HUES64 (cell line): ENCODE results near the gene BEND3.
"Not testable (repeated sequence)": the region's sequence is repeated elsewhere in the genome, so short reads cannot be mapped to it uniquely, and the experiment has no call there.

Source experiments
- H3K27ac ChIP-seq: 2 replicates; pipeline ENCODE4 v1.7.0; 2013; ENCODE audit warnings: low read depth, low read length, inconsistent platforms
- H3K27me3 ChIP-seq: 2 replicates; pipeline ENCODE4 v1.6.1; 2013; ENCODE audit warnings: mild to moderate bottlenecking, low read length; ENCODE audit not compliant: insufficient read depth
- H3K36me3 ChIP-seq: 2 replicates; pipeline ENCODE4 v1.6.1; 2013; ENCODE audit warnings: mild to moderate bottlenecking, low read length; ENCODE audit not compliant: insufficient read depth
- H3K4me1 ChIP-seq: 2 replicates; pipeline ENCODE4 v1.6.1; 2013; ENCODE audit warnings: mild to moderate bottlenecking, low read length, moderate library complexity; ENCODE audit not compliant: insufficient read depth
- H3K4me3 ChIP-seq: 2 replicates; pipeline ENCODE4 v1.5.1; 2013; ENCODE audit warnings: mild to moderate bottlenecking, low read length, moderate library complexity
- H3K9ac ChIP-seq: 2 replicates; pipeline ENCODE4 v1.6.1; 2013; ENCODE audit warnings: mild to moderate bottlenecking, low read depth, low read length
- H3K9me3 ChIP-seq: 2 replicates; pipeline ENCODE4 v1.6.1; 2013; ENCODE audit warnings: low read depth, low read length; ENCODE audit not compliant: insufficient read depth
- WGBS: fragments of 150-250, 120-280 bp; methylation state at CpG from one replicate; pipeline ENCODE4 v1.1.7; 2013; ENCODE audit warnings: missing lambda C conversion rate; 5-methylcytosine and 5-hydroxymethylcytosine counted together

Gene BEND3

DNA sequence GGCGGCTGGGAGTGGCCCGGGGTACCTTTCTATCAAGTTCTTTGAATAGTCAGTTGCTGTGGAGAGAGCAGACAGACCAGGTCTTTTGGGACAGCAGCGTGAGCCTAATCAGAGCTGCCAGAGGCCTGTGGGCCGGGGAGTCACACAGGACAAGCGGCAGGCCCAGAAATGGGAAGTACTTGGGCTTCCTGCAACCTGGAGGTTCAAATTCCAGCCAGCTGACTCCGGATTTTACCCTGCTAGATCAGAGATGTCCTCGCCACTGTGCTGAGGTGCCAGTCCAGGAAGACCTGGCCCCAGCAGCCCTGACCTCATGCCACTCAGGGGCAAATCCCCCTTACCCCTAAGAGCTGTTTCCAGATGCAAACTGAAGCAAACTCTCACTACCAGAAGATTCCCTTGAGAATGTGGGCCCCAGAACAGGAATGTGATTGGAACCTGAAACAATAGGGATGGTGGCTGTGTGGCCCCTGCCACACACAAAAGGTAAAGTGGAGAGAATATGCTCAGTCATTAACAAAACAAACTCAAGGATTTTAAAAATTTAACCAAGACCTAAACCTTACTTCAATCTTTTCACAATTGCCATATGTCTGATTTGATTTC, 9.7 kb downstream of the BEND3 start:
- no peaks in the 10 kb centered on the region for H3K9me3 ChIP-seq
- H3K27ac ChIP-seq: peak overlapping the region; percentile 65
- H3K4me3 ChIP-seq: no peak overlapping the region
- H3K9ac ChIP-seq: peak overlapping the region; percentile 2; the same call in 1 of the 2 replicates
- H3K36me3 ChIP-seq: no peaks in the 10 kb centered on the region
- peaks cover 34% of the 10 kb centered on the region for H3K4me1 ChIP-seq
- WGBS: 87% methylated on average over 7 of the region's 7 CpGs
- no peaks in the 10 kb centered on the region for H3K27me3 ChIP-seq

DNA sequence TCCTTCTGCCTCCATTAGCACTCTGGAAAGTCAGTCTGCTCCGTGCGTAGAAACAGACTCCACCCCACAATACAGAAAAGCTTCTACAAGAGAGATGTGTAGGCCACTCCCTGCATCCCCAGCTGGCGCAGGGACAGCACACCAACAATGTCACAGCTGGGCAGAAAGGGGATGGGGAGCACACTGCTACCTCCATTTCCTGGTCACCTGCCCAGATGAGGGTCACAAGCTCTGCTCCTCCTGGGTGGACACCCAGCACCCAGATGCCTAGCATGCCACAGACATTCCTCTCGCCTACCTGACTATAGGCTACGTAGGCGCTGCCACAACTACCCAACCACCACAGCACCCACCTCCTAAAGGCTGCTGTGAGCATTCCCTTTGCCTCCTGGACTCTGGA, 12.2 kb downstream of the BEND3 start:
- Histone ChIP-seq H3K27me3 (no peaks in the 10 kb centered on the region), H3K4me3 (no peak overlapping the region), H3K9me3 (no peaks in the 10 kb centered on the region), H3K27ac (no peak overlapping the region; the same call in 1 of the 2 replicates), H3K4me1 (peaks cover 34% of the 10 kb centered on the region), H3K36me3 (peaks cover 5% of the 10 kb centered on the region), H3K9ac (no peak overlapping the region)
- 89% methylated on average over 6 of the region's 6 CpGs for WGBS

- no peaks in the 10 kb centered on the region for H3K27me3 ChIP-seq
- H3K27ac ChIP-seq: peak overlapping the region; percentile 48; the same call in 1 of the 2 replicates
- H3K4me1 ChIP-seq: peaks cover 34% of the 10 kb centered on the region
- WGBS: 95% methylated on average over 7 of the region's 7 CpGs
- no peak overlapping the region for H3K4me3 ChIP-seq
- peaks cover 10% of the 10 kb centered on the region for H3K36me3 ChIP-seq
- H3K9ac ChIP-seq: no peak overlapping the region
- H3K9me3 ChIP-seq: no peaks in the 10 kb centered on the region
Measured at GRCh38 chr6:107102414-107102805, 12.9 kb downstream of the BEND3 start.

- H3K27me3 ChIP-seq: no peaks in the 10 kb centered on the region
- H3K4me1 ChIP-seq: peaks cover 34% of the 10 kb centered on the region
- WGBS: 93% methylated on average over 7 of the region's 9 CpGs
- peaks cover 11% of the 10 kb centered on the region for H3K36me3 ChIP-seq
- no peaks in the 10 kb centered on the region for H3K9me3 ChIP-seq
- no peak overlapping the region for H3K4me3 ChIP-seq
- H3K9ac ChIP-seq: no peak overlapping the region
- H3K27ac ChIP-seq: 0 out of 2 replicates have a peak overlapping the region, but pooled peaks have one; percentile 48
Measured at GRCh38 chr6:107101686-107102413, 13.5 kb downstream of the BEND3 start.

- H3K9ac ChIP-seq: no peak overlapping the region
- H3K27me3 ChIP-seq: no peaks in the 10 kb centered on the region
- peaks cover 17% of the 10 kb centered on the region for H3K36me3 ChIP-seq
- H3K4me1 ChIP-seq: peaks cover 29% of the 10 kb centered on the region
- H3K4me3 ChIP-seq: no peak overlapping the region
- no peak overlapping the region for H3K27ac ChIP-seq
- no peaks in the 10 kb centered on the region for H3K9me3 ChIP-seq
Measured at GRCh38 chr6:107101211-107101610, 14.1 kb downstream of the BEND3 start.

GRCh38 chr6:107098436-107099307, 16.6 kb downstream of the BEND3 start:
- no peak overlapping the region for H3K4me3 ChIP-seq
- no peaks in the 10 kb centered on the region for H3K27me3 ChIP-seq
- WGBS: 91% methylated on average over 14 of the region's 14 CpGs
- peaks cover 19% of the 10 kb centered on the region; the same call in 1 of the 2 replicates for H3K4me1 ChIP-seq
- no peaks in the 10 kb centered on the region for H3K9me3 ChIP-seq
- H3K36me3 ChIP-seq: peaks cover 37% of the 10 kb centered on the region
- H3K27ac ChIP-seq: no peak overlapping the region
- no peak overlapping the region for H3K9ac ChIP-seq

DNA sequence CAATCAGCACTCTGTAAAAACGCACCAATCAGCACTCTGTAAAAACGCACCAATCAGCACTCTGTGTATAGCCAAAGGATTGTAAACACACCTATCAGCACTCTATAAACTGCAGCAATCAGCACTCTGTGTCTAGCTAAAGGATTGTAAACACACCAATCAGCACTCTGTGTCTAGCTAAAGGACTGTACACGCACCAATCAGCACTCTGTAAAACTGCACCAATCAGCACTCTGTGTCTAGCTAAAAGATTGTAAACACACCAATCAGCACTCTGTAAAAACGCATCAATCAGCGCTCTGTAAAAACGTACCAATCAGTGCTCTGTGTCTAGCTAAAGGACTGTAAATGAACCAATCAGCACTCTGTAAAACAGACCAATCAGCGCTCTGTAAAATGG, 30.9 kb downstream of the BEND3 start:
- H3K36me3 ChIP-seq: peaks cover 46% of the 10 kb centered on the region
- 95% methylated on average over 7 of the region's 7 CpGs for WGBS
- not testable (repeated sequence) for H3K4me1 ChIP-seq, H3K4me3 ChIP-seq, H3K27me3 ChIP-seq, H3K27ac ChIP-seq, H3K9ac ChIP-seq, H3K9me3 ChIP-seq

DNA sequence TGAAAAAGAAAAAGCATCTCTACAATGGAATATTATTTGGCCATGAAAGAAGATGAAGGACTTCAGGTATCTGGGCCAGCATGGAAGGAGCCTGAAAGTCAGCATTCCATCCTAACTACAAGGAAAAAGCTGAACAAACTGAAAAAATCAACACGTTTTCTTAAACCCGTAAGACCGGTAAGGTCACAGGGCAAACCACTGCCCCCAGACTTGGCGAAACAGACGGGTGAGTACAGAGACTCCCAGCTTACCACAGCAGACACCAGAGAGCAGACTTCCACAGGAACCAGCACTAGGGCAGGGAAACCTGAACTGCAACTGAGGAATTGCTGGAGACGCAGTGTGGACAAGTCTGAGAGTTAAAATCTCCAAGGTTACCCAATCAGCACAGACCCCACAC, 31.4 kb downstream of the BEND3 start:
- no peak overlapping the region for H3K27ac ChIP-seq
- H3K9ac ChIP-seq: no peak overlapping the region
- H3K27me3 ChIP-seq: no peaks in the 10 kb centered on the region
- H3K9me3 ChIP-seq: no peaks in the 10 kb centered on the region
- WGBS: 96% methylated on average over 6 of the region's 6 CpGs
- no peak overlapping the region for H3K4me3 ChIP-seq
- H3K36me3 ChIP-seq: peaks cover 42% of the 10 kb centered on the region
- H3K4me1 ChIP-seq: no peaks in the 10 kb centered on the region

DNA sequence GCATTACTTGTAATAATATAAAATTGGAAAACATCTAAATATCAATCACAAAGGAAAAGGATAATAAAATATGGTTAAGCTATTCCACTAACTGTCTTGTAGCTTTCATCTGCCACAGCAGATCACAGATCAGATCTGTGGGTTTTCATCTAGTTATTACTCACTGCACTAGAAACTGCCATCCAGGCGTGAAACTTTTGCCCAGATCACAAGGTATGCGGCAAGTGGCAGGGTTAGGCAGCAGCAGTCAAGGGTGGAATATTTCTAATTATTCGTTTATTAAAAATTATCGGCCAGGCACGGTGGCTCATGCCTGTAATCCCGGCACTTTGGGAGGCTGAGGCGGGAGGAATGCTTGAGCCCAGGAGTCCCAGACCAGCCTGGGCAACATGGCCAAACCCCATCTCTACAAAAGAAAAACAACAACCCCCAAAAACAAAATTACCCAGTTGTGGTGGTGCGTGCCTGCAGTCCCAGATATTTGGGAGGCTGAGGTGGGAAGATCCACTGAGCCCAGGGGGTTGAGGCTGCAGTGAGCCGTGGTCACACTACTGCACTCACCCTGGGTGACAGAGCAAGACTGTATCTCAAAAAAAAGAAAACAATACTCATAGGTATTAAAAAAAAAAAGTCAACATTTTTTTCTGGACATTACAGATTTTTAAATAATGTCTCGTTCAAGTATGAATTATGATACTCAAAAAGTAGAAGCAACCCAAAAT, 32.1 kb downstream of the BEND3 start:
- Histone ChIP-seq H3K36me3 (peaks cover 35% of the 10 kb centered on the region), H3K4me1 (no peaks in the 10 kb centered on the region), H3K4me3 (no peak overlapping the region), H3K9ac (no peak overlapping the region), H3K9me3 (no peaks in the 10 kb centered on the region), H3K27me3 (no peaks in the 10 kb centered on the region), H3K27ac (no peak overlapping the region)
- WGBS: 92% methylated on average over 8 of the region's 10 CpGs

- 76% methylated on average over 4 of the region's 4 CpGs for WGBS
Measured at GRCh38 chr6:107082045-107082444, 33.3 kb downstream of the BEND3 start.

More at GRCh38 chr6:107082045-107082444, 33.3 kb downstream of the BEND3 start:
- no peak overlapping the region for H3K27ac ChIP-seq
- H3K9me3 ChIP-seq: no peaks in the 10 kb centered on the region
- H3K4me1 ChIP-seq: no peaks in the 10 kb centered on the region
- H3K9ac ChIP-seq: no peak overlapping the region
- H3K36me3 ChIP-seq: peaks cover 31% of the 10 kb centered on the region
- no peaks in the 10 kb centered on the region for H3K27me3 ChIP-seq
- no peak overlapping the region for H3K4me3 ChIP-seq
